Tibial nerve (tissue), 4 donors: Measurements from ENCODE around the gene RNF40. TPM values are rescaled to one million over a fixed set of nuclear protein-coding genes. Genes with fewer than 3 reads are reported as not detected.

Experiments used
- DNase-seq, 2 donors: peaks; one replicate each; pipeline ENCODE4 v3.0.0-alpha.2; 2019; ENCODE audit warnings: low spot score in 2 of 2
- H3K27ac ChIP-seq, 4 donors: fragments of 200-600 bp; sonication (generic) in 3 of 4; one replicate each; pipeline ENCODE4 v1.5.1; 2017 to 2019; ENCODE audit warnings: mild to moderate bottlenecking in 1 of 4
- H3K27me3 ChIP-seq, 2 donors: fragments of 200-600 bp; sonication (generic) in 1 of 2; one replicate each; pipeline versions ENCODE4 v1.5.1 to v1.6.0; 2017 to 2019
- H3K36me3 ChIP-seq, 3 donors: fragments of 200-600 bp; sonication (generic); one replicate each; pipeline ENCODE4 v1.5.1; 2018 to 2019
- H3K4me1 ChIP-seq, 4 donors: fragments of 200-600 bp; sonication (generic) in 3 of 4; one replicate each; pipeline ENCODE4 v1.5.1; 2017 to 2019
- H3K4me3 ChIP-seq, 4 donors: fragments of 200-600 bp; sonication (generic) in 3 of 4; one replicate each; pipeline ENCODE4 v1.5.1; 2017 to 2019; ENCODE audit warnings: mild to moderate bottlenecking in 1 of 4, moderate library complexity in 1 of 4
- H3K9me3 ChIP-seq, 4 donors: fragments of 200-600 bp; sonication (generic) in 3 of 4; one replicate each; pipeline ENCODE4 v1.5.1; 2017 to 2019
- EP300 ChIP-seq, 2 donors: sonication (generic); formaldehyde crosslinking; IDR thresholded peaks; one replicate each; pipeline ENCODE4 v1.6.1; 2017; ENCODE audit warnings: antibody characterized with exemption in 2 of 2, mild to moderate bottlenecking in 1 of 2
- POLR2A ChIP-seq, 2 donors: fragments of 450-650 bp; IDR thresholded peaks; one replicate each; pipeline ENCODE4 v1.6.1; 2017; ENCODE audit warnings: antibody characterized with exemption in 2 of 2, mild to moderate bottlenecking in 2 of 2, moderate library complexity in 2 of 2
- whole genome bisulfite sequencing, 2 donors: methylation state at CpG; one replicate each; pipeline ENCODE4 v1.1.5; 2018; 5-methylcytosine and 5-hydroxymethylcytosine counted together
- total RNA-seq, 4 donors: library from RNA; depleted of rRNA; stranded (reverse); fragments of >200 nt; gene quantifications; one replicate each; pipeline ENCODE4 v1.1.0, GENCODE V29; 2016
- TF ChIP-seq, protein P1 (sequence below), 5 experiments: fragments of 200-600 bp in 3 of 5; fragments of 450-650 bp in 2 of 5; sonication (generic) in 3 of 5; IDR thresholded peaks; one replicate each; pipeline ENCODE4 v1.5.1; 2016 to 2019; ENCODE audit warnings: antibody characterized with exemption in 5 of 5, mild to moderate bottlenecking in 3 of 5, moderate library complexity in 2 of 5

Gene RNF40
- total RNA-seq, 4 donors from 2014 or later = 71.7 to 127 (median 91.5) TPM

DNA sequence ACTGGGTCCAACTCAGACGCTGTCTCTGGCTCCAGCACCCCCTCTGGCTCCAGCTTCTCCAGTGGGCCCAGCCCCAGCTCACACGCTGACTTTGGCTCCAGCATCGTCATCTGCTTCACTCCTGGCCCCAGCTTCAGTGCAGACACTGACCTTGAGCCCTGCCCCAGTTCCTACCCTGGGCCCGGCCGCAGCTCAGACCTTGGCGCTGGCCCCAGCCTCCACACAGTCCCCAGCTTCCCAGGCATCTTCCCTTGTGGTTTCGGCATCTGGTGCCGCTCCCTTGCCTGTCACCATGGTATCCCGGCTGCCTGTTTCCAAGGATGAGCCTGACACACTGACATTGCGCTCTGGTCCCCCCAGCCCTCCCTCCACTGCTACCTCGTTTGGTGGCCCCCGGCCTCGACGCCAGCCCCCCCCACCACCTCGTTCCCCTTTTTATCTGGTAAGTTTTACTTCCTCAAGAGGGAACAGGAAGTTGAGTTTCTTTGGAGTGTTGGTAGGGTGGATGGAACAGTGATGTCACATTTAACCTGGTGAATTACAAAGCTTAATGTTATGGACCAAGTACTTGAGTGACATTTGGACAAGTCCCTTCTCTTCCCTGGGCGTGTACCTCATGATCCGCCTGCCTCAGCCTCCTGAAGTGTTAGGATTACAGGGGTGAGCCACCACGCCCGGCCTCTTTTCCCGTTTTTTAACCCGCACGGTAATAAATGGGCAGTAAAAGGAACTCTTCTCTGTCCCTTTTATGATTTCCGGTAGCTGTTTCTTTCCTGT, 37.3 kb upstream of the RNF40 start:
- no peak for DNase-seq
- 81 to 83% methylated on average over 23 of the region's 23 CpGs for WGBS, 2 donors
- H3K36me3 ChIP-seq = peaks cover 7 to 91% (median 42%) of the 10 kb centered on the region in 3 donors
- H3K4me3 ChIP-seq = no peak overlapping the region
- TF ChIP-seq EP300 (IDR thresholded peaks at IDR 0.05) = no peak
- TF ChIP-seq, protein P1, sequence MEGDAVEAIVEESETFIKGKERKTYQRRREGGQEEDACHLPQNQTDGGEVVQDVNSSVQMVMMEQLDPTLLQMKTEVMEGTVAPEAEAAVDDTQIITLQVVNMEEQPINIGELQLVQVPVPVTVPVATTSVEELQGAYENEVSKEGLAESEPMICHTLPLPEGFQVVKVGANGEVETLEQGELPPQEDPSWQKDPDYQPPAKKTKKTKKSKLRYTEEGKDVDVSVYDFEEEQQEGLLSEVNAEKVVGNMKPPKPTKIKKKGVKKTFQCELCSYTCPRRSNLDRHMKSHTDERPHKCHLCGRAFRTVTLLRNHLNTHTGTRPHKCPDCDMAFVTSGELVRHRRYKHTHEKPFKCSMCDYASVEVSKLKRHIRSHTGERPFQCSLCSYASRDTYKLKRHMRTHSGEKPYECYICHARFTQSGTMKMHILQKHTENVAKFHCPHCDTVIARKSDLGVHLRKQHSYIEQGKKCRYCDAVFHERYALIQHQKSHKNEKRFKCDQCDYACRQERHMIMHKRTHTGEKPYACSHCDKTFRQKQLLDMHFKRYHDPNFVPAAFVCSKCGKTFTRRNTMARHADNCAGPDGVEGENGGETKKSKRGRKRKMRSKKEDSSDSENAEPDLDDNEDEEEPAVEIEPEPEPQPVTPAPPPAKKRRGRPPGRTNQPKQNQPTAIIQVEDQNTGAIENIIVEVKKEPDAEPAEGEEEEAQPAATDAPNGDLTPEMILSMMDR (IDR thresholded peaks at IDR 0.05) = no peak
- TF ChIP-seq POLR2A (IDR thresholded peaks at IDR 0.05) = no peak
- H3K9me3 ChIP-seq = no peaks in the 10 kb centered on the region
- no peaks in the 10 kb centered on the region for H3K27me3 ChIP-seq
- H3K4me1 ChIP-seq = peaks cover 0 to 14% (median 0%) of the 10 kb centered on the region in 4 donors
- H3K27ac ChIP-seq = peak overlapping the region in 2 of 4 donors; percentile 40

DNA sequence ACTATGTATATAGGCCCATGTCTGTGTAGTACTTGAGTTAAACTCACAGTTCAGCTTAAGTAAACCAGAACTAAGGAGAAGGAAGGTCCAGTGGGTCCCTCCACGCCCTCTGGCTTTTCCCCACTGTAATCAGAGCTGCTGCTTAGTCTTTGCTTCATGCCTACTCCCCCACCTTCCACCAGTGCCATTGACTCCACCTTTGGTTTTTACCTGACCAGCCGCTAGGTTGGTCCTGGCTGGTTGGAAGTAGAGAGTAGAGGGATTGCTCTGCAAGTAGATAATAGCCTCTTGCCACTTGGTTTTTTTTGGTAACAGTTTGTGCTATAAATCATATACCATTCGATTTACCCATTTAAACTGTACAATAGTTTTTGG, 36.7 kb upstream of the RNF40 start:
- Histone ChIP-seq H3K27me3 (no peaks in the 10 kb centered on the region), H3K4me3 (no peak overlapping the region), H3K9me3 (no peaks in the 10 kb centered on the region), H3K4me1 (peaks cover 0 to 14% (median 0%) of the 10 kb centered on the region in 4 donors), H3K36me3 (peaks cover 6 to 91% (median 37%) of the 10 kb centered on the region in 3 donors), H3K27ac (peak overlapping the region in 2 of 4 donors; percentile 40)
- no peak for DNase-seq
- TF ChIP-seq, protein P1 (IDR thresholded peaks at IDR 0.05) = no peak
- TF ChIP-seq POLR2A (IDR thresholded peaks at IDR 0.05) = no peak
- no peak for TF ChIP-seq EP300 (IDR thresholded peaks at IDR 0.05)
- WGBS, 2 donors = 87 to 88% methylated on average over 3 of the region's 3 CpGs

DNA sequence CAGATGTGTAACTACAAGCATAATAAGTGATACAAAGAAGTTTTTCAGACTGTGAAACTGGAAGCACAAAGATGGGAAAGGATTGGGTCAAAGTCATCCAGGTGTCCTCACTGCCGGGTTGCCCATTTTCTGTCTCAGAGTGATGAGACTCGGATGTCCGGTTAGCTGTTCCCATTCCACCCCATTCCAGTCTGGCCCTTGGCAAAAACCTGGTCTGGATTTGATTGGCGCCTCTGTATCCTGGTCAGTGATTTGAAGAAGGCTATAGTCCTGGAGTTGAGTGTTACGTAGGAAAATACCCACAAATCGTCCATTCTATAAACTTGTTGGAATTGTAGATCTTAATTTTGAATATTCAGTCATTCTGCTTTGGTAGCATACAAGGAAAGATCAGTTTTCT, 33.8 kb upstream of the RNF40 start:
- Histone ChIP-seq H3K36me3 (peaks cover 3 to 91% (median 19%) of the 10 kb centered on the region in 3 donors), H3K4me1 (peaks cover 0 to 14% (median 0%) of the 10 kb centered on the region in 4 donors), H3K27ac (no peak overlapping the region), H3K4me3 (no peak overlapping the region), H3K27me3 (no peaks in the 10 kb centered on the region), H3K9me3 (no peaks in the 10 kb centered on the region)
- WGBS, 2 donors = 88% methylated on average over 6 of the region's 6 CpGs
- DNase-seq = no peak
- TF ChIP-seq, protein P1 (IDR thresholded peaks at IDR 0.05) = no peak
- TF ChIP-seq POLR2A (IDR thresholded peaks at IDR 0.05) (no peak), EP300 (IDR thresholded peaks at IDR 0.05) (no peak)

DNA sequence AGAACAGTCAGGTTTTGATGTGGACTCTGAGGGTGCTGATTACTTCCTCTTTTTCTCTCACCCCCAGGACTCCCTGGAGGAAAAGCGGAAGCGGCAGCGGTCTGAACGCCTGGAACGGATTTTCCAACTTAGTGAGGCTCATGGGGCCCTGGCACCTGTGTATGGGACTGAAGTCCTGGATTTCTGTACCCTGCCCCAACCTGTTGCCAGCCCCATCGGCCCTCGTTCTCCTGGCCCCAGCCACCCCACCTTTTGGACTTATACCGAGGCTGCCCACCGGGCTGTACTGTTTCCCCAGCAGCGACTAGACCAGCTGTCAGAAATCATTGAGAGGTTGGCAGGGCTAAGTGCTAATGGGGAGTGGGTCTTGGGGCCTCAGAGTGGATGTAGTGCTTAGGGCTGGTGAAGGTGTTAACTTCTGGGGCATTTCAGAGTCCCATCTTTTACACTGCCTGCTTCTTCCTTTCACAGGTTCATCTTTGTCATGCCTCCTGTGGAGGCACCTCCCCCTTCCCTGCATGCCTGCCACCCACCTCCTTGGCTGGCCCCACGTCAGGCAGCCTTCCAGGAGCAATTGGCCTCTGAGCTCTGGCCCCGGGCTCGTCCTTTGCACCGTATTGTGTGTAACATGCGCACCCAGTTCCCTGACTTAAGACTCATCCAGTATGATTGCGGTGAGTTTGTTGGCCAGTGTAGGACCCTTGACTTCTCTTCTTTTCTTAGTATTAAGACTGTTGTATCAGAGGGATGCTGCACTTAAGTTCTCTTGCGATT, 33.0 kb upstream of the RNF40 start:
- H3K4me1 ChIP-seq = peaks cover 0 to 14% (median 0%) of the 10 kb centered on the region in 4 donors
- TF ChIP-seq, protein P1 (IDR thresholded peaks at IDR 0.05) = no peak
- TF ChIP-seq EP300 (IDR thresholded peaks at IDR 0.05) (no peak), POLR2A (IDR thresholded peaks at IDR 0.05) (no peak)
- no peaks in the 10 kb centered on the region for H3K27me3 ChIP-seq
- H3K27ac ChIP-seq = peak overlapping the region in 1 of 4 donors; percentile 30
- H3K36me3 ChIP-seq = peaks cover 3 to 91% (median 17%) of the 10 kb centered on the region in 3 donors
- no peak for DNase-seq
- H3K4me3 ChIP-seq = no peak overlapping the region
- 72 to 77% methylated on average over 17 of the region's 17 CpGs for WGBS, 2 donors
- no peaks in the 10 kb centered on the region for H3K9me3 ChIP-seq

DNA sequence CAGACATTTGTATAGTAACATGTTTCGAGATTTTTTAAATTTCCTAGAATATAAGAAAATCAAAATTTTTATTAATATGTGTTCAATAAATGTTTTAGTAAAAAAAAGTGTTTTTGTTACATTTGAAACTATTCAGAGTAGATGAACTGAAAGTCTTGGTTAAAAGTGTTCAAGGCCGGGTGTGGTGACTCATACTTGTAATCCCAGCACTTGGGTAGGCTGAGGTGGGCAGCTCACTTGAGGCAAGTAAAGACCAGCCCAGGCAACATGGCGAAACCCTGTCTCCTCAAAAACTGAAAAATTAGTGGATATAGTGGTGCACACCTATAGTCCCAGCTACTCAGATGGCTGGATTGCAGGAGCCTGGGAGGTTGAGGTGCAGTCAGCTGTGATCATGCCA, 30.7 kb upstream of the RNF40 start:
- WGBS, 2 donors = 91 to 93% methylated on average over 3 of the region's 3 CpGs
- TF ChIP-seq POLR2A (IDR thresholded peaks at IDR 0.05) (no peak), EP300 (IDR thresholded peaks at IDR 0.05) (no peak)
- TF ChIP-seq, protein P1 (IDR thresholded peaks at IDR 0.05) = no peak
- no peaks in the 10 kb centered on the region for H3K27me3 ChIP-seq
- no peak for DNase-seq
- H3K27ac ChIP-seq = no peak overlapping the region
- no peaks in the 10 kb centered on the region for H3K9me3 ChIP-seq
- H3K36me3 ChIP-seq = peaks cover 7 to 88% (median 25%) of the 10 kb centered on the region in 3 donors
- no peak overlapping the region for H3K4me3 ChIP-seq
- H3K4me1 ChIP-seq = peaks cover 0 to 9% (median 0%) of the 10 kb centered on the region in 4 donors
